Measurements from ENCODE around the gene RSPO4. TPM values are rescaled to one million over a fixed set of nuclear protein-coding genes. Genes with fewer than 3 reads are reported as not detected.
A peak's percentile ranks its signal among the peaks of the same experiment; 100 is the strongest.

The RSPO4 gene
- total and polyA plus RNA-seq, 2 experiments from 2014 or later, result 2.8 to 4.5 TPM

DNA sequence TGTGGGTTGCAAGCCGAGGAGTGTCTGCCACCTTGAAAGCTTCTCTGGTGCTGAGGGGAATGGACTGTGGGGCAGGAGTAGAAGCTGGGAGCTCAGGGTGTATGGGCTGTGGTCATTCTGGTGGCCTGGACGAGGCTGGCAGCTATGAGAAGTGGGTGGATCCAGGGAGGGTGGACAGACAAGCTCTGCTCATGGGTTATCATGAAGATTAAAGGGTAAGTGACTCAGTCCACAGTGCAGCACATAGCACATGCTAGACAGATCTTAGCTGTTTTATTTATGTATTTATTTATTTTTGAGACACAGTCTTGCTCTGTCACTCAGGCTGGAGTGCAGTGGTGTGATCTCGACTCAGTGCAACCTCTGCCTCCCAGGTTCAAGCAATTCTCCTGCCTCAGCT is 13.8 kb downstream of the RSPO4 start (continued):
- TF ChIP-seq, protein P1, sequence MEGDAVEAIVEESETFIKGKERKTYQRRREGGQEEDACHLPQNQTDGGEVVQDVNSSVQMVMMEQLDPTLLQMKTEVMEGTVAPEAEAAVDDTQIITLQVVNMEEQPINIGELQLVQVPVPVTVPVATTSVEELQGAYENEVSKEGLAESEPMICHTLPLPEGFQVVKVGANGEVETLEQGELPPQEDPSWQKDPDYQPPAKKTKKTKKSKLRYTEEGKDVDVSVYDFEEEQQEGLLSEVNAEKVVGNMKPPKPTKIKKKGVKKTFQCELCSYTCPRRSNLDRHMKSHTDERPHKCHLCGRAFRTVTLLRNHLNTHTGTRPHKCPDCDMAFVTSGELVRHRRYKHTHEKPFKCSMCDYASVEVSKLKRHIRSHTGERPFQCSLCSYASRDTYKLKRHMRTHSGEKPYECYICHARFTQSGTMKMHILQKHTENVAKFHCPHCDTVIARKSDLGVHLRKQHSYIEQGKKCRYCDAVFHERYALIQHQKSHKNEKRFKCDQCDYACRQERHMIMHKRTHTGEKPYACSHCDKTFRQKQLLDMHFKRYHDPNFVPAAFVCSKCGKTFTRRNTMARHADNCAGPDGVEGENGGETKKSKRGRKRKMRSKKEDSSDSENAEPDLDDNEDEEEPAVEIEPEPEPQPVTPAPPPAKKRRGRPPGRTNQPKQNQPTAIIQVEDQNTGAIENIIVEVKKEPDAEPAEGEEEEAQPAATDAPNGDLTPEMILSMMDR (conservative IDR thresholded peaks at IDR 0.05; ENCODE audit: low read depth in 2 of 2), result no peak
- TF ChIP-seq REST (IDR thresholded peaks at IDR 0.05; ENCODE audit: unreplicated experiment) (no peak), EZH2 (IDR thresholded peaks at IDR 0.05; ENCODE audit: low read depth, unreplicated experiment) (no peak), ZNF331 (CRISPR knock-in tag; IDR thresholded peaks at IDR 0.05; ENCODE audit: low read depth) (no peak), ZNF114 (CRISPR knock-in tag; IDR thresholded peaks at IDR 0.05) (no peak)

- Mint-ChIP-seq H3K36me3 (ENCODE audit: low read depth) (no peaks in the 10 kb centered on the region), H3K4me3 (no peak overlapping the region), H3K4me1 (peaks cover 15% of the 10 kb centered on the region), H3K27me3 (ENCODE audit: insufficient read depth, low read depth, poor library complexity) (peaks cover 18% of the 10 kb centered on the region), H3K27ac (peak overlapping the region; percentile 46; the same call in 1 of the 2 replicates), H3K9me3 (no peaks in the 10 kb centered on the region)
- H3K79me2 ChIP-seq (replicated peaks; ENCODE audit: insufficient read depth), result no peaks in the 10 kb centered on the region
- no peak overlapping the region for H3K4me3 ChIP-seq
- no peak overlapping the region for H3K27ac ChIP-seq (ENCODE audit: low read depth)
- DNase-seq (ENCODE audit: low spot score) (no peak), ATAC-seq (no peak)
- no peaks in the 10 kb centered on the region for H3K9me2 ChIP-seq (ENCODE audit: insufficient read depth)
- H3F3A ChIP-seq (replicated peaks; ENCODE audit: low read depth), result no peaks in the 10 kb centered on the region
- no peaks in the 10 kb centered on the region for H3K4me1 ChIP-seq (ENCODE audit: insufficient read depth)
- H3K36me3 ChIP-seq (ENCODE audit: insufficient read depth), result no peaks in the 10 kb centered on the region
- no peak overlapping the region for H3K4me2 ChIP-seq
- no peak overlapping the region for H2AFZ ChIP-seq
- no peaks in the 10 kb centered on the region for H3K27me3 ChIP-seq (ENCODE audit: insufficient read depth)
- no peaks in the 10 kb centered on the region; the same call in 1 of the 2 replicates for H4K20me1 ChIP-seq (replicated peaks; ENCODE audit: insufficient read depth)
- no peak for TF ChIP-seq STAT1 (IDR thresholded peaks at IDR 0.05; ENCODE audit: unreplicated experiment)
- no peak for TF ChIP-seq ETS1 (IDR thresholded peaks at IDR 0.05)
- TF ChIP-seq EZH2 (IDR thresholded peaks at IDR 0.05; ENCODE audit: low read depth, unreplicated experiment), result no peak
- TF ChIP-seq, protein P1 (conservative IDR thresholded peaks at IDR 0.05; ENCODE audit: low read depth in 2 of 2), result no peak
- no peak for TF ChIP-seq REST (IDR thresholded peaks at IDR 0.05; ENCODE audit: unreplicated experiment)
- no peak for TF ChIP-seq ZNF114 (CRISPR knock-in tag; IDR thresholded peaks at IDR 0.05)
- TF ChIP-seq CREB1 (CRISPR knock-in tag; IDR thresholded peaks at IDR 0.05; ENCODE audit: low read depth), result no peak
- no peak for TF ChIP-seq ZNF331 (CRISPR knock-in tag; IDR thresholded peaks at IDR 0.05; ENCODE audit: low read depth)
- no peak for TF ChIP-seq POLR2AphosphoS5 (IDR thresholded peaks at IDR 0.05; ENCODE audit: low read depth)
- no peak for TF ChIP-seq NANOG (IDR thresholded peaks at IDR 0.05; ENCODE audit: borderline replicate concordance)
- TF ChIP-seq EZH2phosphoT487 (IDR thresholded peaks at IDR 0.05; ENCODE audit: unreplicated experiment), result no peak
These were observed 14.4 kb downstream of the RSPO4 start for GRCh38 chr20:987677-988076.

Data from GM23338 (cell line).